Thyroid gland (tissue), 4 donors: ENCODE data around the gene STX1A. TPM values are rescaled to one million over a fixed set of nuclear protein-coding genes. Genes with fewer than 3 reads are reported as not detected.
A peak's percentile ranks its signal among the peaks of the same experiment; 100 is the strongest.

Source experiments
- DNase-seq, 2 donors: peaks; one replicate each; pipeline ENCODE4 v3.0.0-alpha.2; 2019
- H3K27ac ChIP-seq, 3 donors: fragments of 200-600 bp; sonication (generic); 1 replicate in 2 of 3; 2 replicates in 1 of 3; pipeline ENCODE4 v1.5.1; 2016 to 2019; ENCODE audit warnings: mild to moderate bottlenecking in 1 of 3, moderate library complexity in 1 of 3
- H3K27me3 ChIP-seq: fragments of 200-600 bp; sonication (generic); one replicate; pipeline ENCODE4 v1.5.1; 2019
- H3K36me3 ChIP-seq, 2 donors: fragments of 200-600 bp; sonication (generic); one replicate each; pipeline ENCODE4 v1.5.1; 2016 to 2019
- H3K4me1 ChIP-seq, 2 donors: fragments of 200-600 bp; sonication (generic); one replicate each; pipeline ENCODE4 v1.5.1; 2017 to 2019
- H3K4me3 ChIP-seq, 3 donors: fragments of 200-600 bp; sonication (generic); replicated peaks in 1 of 3; 1 replicate in 2 of 3; 2 replicates in 1 of 3; pipeline ENCODE4 v1.5.1; 2016; ENCODE audit warnings: mild to moderate bottlenecking in 1 of 3
- H3K9me3 ChIP-seq: fragments of 200-600 bp; sonication (generic); one replicate; pipeline ENCODE4 v1.5.1; 2017
- CTCF ChIP-seq, 6 experiments: fragments of 200-600 bp in 3 of 6; fragments of 450-650 bp in 3 of 6; sonication (generic) in 3 of 6; IDR thresholded peaks; one replicate each; pipeline ENCODE4 v1.5.1; 2016 to 2019; ENCODE audit warnings: antibody characterized with exemption in 6 of 6, mild to moderate bottlenecking in 2 of 6, inconsistent platforms in 1 of 6, moderate library complexity in 1 of 6
- POLR2A ChIP-seq, 2 donors: fragments of 450-650 bp; IDR thresholded peaks; one replicate each; pipeline ENCODE4 v1.6.1; 2017; ENCODE audit warnings: antibody characterized with exemption in 2 of 2, mild to moderate bottlenecking in 2 of 2, moderate library complexity in 1 of 2
- WGBS, 2 donors: methylation state at CpG; one replicate each; pipeline ENCODE4 v1.1.5; 2017; 5-methylcytosine and 5-hydroxymethylcytosine counted together
- intact Hi-C: fragments of 100-400 bp; cut with DNase I; formaldehyde crosslinking; loops from one replicate; pipeline ENCODE4 v1.15.1; 2023
- total RNA-seq, 4 donors: library from RNA; depleted of rRNA; stranded (reverse); fragments of >200 nt; gene quantifications; one replicate each; pipeline ENCODE4 v1.2.3, GENCODE V29; 2016

Gene STX1A
- total RNA-seq, 4 donors from 2014 or later, result 4.4 to 9.5 (median 7.2) TPM

GRCh38 chr7:73718438-73718881, 1.0 kb downstream of the STX1A start:
- Histone ChIP-seq H3K27me3 (no peaks in the 10 kb centered on the region), H3K4me3 (peak overlapping the region in 1 of 3 donors; percentile 89), H3K36me3 (no peaks in the 10 kb centered on the region), H3K4me1 (peaks cover 12 to 29% of the 10 kb centered on the region in 2 donors), H3K9me3 (no peaks in the 10 kb centered on the region), H3K27ac (no peak overlapping the region)
- no peak for DNase-seq
- no peak for TF ChIP-seq POLR2A (IDR thresholded peaks at IDR 0.05)
- TF ChIP-seq CTCF (IDR thresholded peaks at IDR 0.05), result no peak
- intact Hi-C loops, result no loop called here
- WGBS, 2 donors, result 50 to 59% methylated on average over 7 to 9 of the region's 9 CpGs

GRCh38 chr7:73717991-73718405, 1.5 kb downstream of the STX1A start:
- H3K36me3 ChIP-seq, result no peaks in the 10 kb centered on the region
- peaks cover 12 to 29% of the 10 kb centered on the region in 2 donors for H3K4me1 ChIP-seq
- TF ChIP-seq POLR2A (IDR thresholded peaks at IDR 0.05), result no peak
- no peak for TF ChIP-seq CTCF (IDR thresholded peaks at IDR 0.05)
- H3K4me3 ChIP-seq, result no peak overlapping the region
- H3K27ac ChIP-seq, result no peak overlapping the region
- no peaks in the 10 kb centered on the region for H3K9me3 ChIP-seq
- no peaks in the 10 kb centered on the region for H3K27me3 ChIP-seq
- 77 to 79% methylated on average over 9 to 10 of the region's 10 CpGs for WGBS, 2 donors
- intact Hi-C loops, result no loop called here
- DNase-seq, result no peak

GRCh38 chr7:73717025-73717807, 2.3 kb downstream of the STX1A start:
- WGBS, 2 donors, result 83 to 85% methylated on average over 10 to 13 of the region's 13 CpGs
- no peaks in the 10 kb centered on the region for H3K36me3 ChIP-seq
- H3K27me3 ChIP-seq, result no peaks in the 10 kb centered on the region
- H3K27ac ChIP-seq, result no peak overlapping the region
- intact Hi-C loops, result no loop called here
- DNase-seq, result no peak
- H3K4me3 ChIP-seq, result no peak overlapping the region
- H3K4me1 ChIP-seq, result peaks cover 12 to 28% of the 10 kb centered on the region in 2 donors
- H3K9me3 ChIP-seq, result no peaks in the 10 kb centered on the region
- no peak for TF ChIP-seq CTCF (IDR thresholded peaks at IDR 0.05)
- TF ChIP-seq POLR2A (IDR thresholded peaks at IDR 0.05), result no peak

GRCh38 chr7:73716318-73716890, 3.1 kb downstream of the STX1A start:
- no peaks in the 10 kb centered on the region for H3K9me3 ChIP-seq
- no peak overlapping the region for H3K27ac ChIP-seq
- H3K27me3 ChIP-seq, result no peaks in the 10 kb centered on the region
- WGBS, 2 donors, result 85 to 89% methylated on average over 4 of the region's 4 CpGs
- intact Hi-C loops, result no loop called here
- TF ChIP-seq POLR2A (IDR thresholded peaks at IDR 0.05), result no peak
- TF ChIP-seq CTCF (IDR thresholded peaks at IDR 0.05), result no peak
- no peak for DNase-seq
- peaks cover 7 to 20% of the 10 kb centered on the region in 2 donors for H3K4me1 ChIP-seq
- no peaks in the 10 kb centered on the region for H3K36me3 ChIP-seq
- no peak overlapping the region for H3K4me3 ChIP-seq
